Measurements from ENCODE around the gene SH3RF2.

DNA sequence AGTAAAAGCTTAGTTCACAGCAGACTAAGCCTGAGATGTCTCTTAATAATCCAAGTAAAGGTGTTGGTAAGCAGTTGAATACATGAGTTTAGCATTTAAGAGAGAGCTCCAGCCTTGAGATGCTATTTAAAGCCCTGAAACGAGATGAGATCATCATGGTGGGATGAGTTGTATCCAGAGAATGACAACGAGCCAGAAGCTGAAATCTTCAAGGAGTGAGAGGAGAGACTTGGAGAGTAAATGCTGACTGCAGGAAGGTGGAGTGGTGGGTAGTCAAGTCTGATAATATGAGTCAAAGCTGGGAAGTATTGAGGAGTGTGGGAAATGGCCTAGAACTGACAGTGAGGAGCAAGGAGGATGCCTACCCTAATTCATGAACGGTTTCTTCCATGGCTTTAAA, 115.3 kb downstream of the SH3RF2 start:
- TF ChIP-seq, protein P1, sequence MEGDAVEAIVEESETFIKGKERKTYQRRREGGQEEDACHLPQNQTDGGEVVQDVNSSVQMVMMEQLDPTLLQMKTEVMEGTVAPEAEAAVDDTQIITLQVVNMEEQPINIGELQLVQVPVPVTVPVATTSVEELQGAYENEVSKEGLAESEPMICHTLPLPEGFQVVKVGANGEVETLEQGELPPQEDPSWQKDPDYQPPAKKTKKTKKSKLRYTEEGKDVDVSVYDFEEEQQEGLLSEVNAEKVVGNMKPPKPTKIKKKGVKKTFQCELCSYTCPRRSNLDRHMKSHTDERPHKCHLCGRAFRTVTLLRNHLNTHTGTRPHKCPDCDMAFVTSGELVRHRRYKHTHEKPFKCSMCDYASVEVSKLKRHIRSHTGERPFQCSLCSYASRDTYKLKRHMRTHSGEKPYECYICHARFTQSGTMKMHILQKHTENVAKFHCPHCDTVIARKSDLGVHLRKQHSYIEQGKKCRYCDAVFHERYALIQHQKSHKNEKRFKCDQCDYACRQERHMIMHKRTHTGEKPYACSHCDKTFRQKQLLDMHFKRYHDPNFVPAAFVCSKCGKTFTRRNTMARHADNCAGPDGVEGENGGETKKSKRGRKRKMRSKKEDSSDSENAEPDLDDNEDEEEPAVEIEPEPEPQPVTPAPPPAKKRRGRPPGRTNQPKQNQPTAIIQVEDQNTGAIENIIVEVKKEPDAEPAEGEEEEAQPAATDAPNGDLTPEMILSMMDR (IDR thresholded peaks at IDR 0.05 in 2 of 3, conservative IDR thresholded peaks at IDR 0.05 in 1 of 3; ENCODE audit: insufficient read depth in 2 of 3, low read depth in 1 of 3, low read length in 3 of 3) = no peak
- no peak for TF ChIP-seq CBX5 (IDR thresholded peaks at IDR 0.05; ENCODE audit: borderline replicate concordance, low read depth)
- TF ChIP-seq TAF1 (IDR thresholded peaks at IDR 0.05; ENCODE audit: control insufficient read depth, extremely low read depth, insufficient read depth, low read length, severe bottlenecking) = no peak

Measured in K562 (cell line).